ENCODE data around the gene LNPK. TPM values are rescaled to one million over a fixed set of nuclear protein-coding genes. Genes with fewer than 3 reads are reported as not detected.
A peak's percentile ranks its signal among the peaks of the same experiment; 100 is the strongest.

Gene LNPK, protein sequence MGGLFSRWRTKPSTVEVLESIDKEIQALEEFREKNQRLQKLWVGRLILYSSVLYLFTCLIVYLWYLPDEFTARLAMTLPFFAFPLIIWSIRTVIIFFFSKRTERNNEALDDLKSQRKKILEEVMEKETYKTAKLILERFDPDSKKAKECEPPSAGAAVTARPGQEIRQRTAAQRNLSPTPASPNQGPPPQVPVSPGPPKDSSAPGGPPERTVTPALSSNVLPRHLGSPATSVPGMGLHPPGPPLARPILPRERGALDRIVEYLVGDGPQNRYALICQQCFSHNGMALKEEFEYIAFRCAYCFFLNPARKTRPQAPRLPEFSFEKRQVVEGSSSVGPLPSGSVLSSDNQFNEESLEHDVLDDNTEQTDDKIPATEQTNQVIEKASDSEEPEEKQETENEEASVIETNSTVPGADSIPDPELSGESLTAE
- total RNA-seq (10 to 100 TPM; 27.6 to 48.2 TPM), polyA plus RNA-seq (1 to 10 TPM; 4.7 to 5.8 TPM)
- long read RNA-seq, donor 1, full-length matches to known transcripts = 7 of 7 reads
- long read RNA-seq, donor 1, partial matches to known transcripts = 0 of 7 reads
- long read RNA-seq, donor 1, other reads (novel, unspliced or antisense) = 0 of 7 reads
- long read RNA-seq, donor 2, full-length matches to known transcripts = 1 of 1 reads
- long read RNA-seq, donor 2, partial matches to known transcripts = 0 of 1 reads
- long read RNA-seq, donor 2, other reads (novel, unspliced or antisense) = 0 of 1 reads
- long read RNA-seq, donor 3, full-length matches to known transcripts = 3 of 3 reads
- long read RNA-seq, donor 3, partial matches to known transcripts = 0 of 3 reads
- long read RNA-seq, donor 3, other reads (novel, unspliced or antisense) = 0 of 3 reads
- long read RNA-seq, donor 4, full-length matches to known transcripts = 4 of 4 reads
- long read RNA-seq, donor 4, partial matches to known transcripts = 0 of 4 reads
- long read RNA-seq, donor 4, other reads (novel, unspliced or antisense) = 0 of 4 reads
- long read RNA-seq, donor 5, full-length matches to known transcripts = 7 of 7 reads
- long read RNA-seq, donor 5, partial matches to known transcripts = 0 of 7 reads
- long read RNA-seq, donor 5, other reads (novel, unspliced or antisense) = 0 of 7 reads

GRCh38 chr2:176001916-176002687, at the start of gene LNPK:
TSS of gene LNPK (minus strand) at chr2:176002267. CDS start at chr2:175995584, 6,683 bp downstream.
- H3K4me3 ChIP-seq = peak within 1 kb of the TSS; percentile 62
- no peak for TF ChIP-seq CTCF (IDR thresholded peaks at IDR 0.05; ENCODE audit: control extremely low read depth, extremely low read depth)
- H3K4me1 ChIP-seq (ENCODE audit: control insufficient read depth in 5 of 5, insufficient read depth in 5 of 5, low read length in 5 of 5) = peaks cover 1 to 37% (median 11%) of the 10 kb centered on the region in 5 donors
- WGBS, 2 donors = 1% methylated on average over 57 of the region's 57 CpGs
- peak within 1 kb of the TSS; percentile 93 to 94 for H3K27ac ChIP-seq (ENCODE audit: low read depth in 1 of 2, low read length in 1 of 2)
- H3K9ac ChIP-seq (ENCODE audit: insufficient read depth in 1 of 2, low read length in 2 of 2) = peak within 1 kb of the TSS; percentile 81 to 93
- DNase-seq = peak; percentile 95 to 97 (median 96)
- peak; percentile 95 for ATAC-seq (ENCODE audit: insufficient read depth, low FRiP score)
- no peaks in the 10 kb centered on the region for H3K27me3 ChIP-seq (ENCODE audit: control insufficient read depth in 3 of 3, insufficient read depth in 3 of 3, low read length in 2 of 3)
- no peaks in the 10 kb centered on the region for H3K36me3 ChIP-seq (ENCODE audit: control insufficient read depth in 4 of 4, insufficient read depth in 4 of 4, low read length in 4 of 4)
- H3K9me3 ChIP-seq (ENCODE audit: control insufficient read depth in 4 of 4, insufficient read depth in 3 of 4, low read length in 3 of 4) = peaks cover 0 to 2% (median 0%) of the 10 kb centered on the region in 4 donors

DNA sequence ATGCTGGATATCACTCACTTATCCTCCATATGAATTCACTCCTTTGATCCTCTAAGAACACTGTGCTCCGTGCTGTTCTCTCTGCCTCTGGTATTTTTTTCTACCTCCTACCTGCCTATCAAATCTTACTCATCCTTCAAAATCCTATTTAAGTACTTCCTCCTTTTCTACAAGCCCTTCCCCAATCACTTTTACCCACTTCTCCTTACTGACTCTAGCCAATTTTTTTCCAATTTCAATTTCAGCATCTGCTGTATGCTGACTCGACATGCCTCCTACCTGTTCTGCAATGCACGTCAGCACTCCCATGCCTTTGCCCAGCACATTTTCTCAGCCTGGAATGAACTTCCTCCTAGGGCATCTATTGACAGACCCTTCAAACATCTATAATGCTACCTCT, 37.3 kb upstream of the LNPK start:
- H3K27ac ChIP-seq (ENCODE audit: low read depth in 1 of 2, low read length in 1 of 2) = no peak overlapping the region
- WGBS, 2 donors = 40 to 46% methylated on average over 3 of the region's 3 CpGs
- no peaks in the 10 kb centered on the region for H3K36me3 ChIP-seq (ENCODE audit: control insufficient read depth in 4 of 4, insufficient read depth in 4 of 4, low read length in 4 of 4)
- no peaks in the 10 kb centered on the region for H3K4me1 ChIP-seq (ENCODE audit: control insufficient read depth in 5 of 5, insufficient read depth in 5 of 5, low read length in 5 of 5)
- no peak for TF ChIP-seq CTCF (IDR thresholded peaks at IDR 0.05; ENCODE audit: control extremely low read depth, extremely low read depth)
- DNase-seq (no peak), ATAC-seq (ENCODE audit: insufficient read depth, low FRiP score) (no peak)
- peaks cover 0 to 2% (median 0%) of the 10 kb centered on the region in 4 donors for H3K9me3 ChIP-seq (ENCODE audit: control insufficient read depth in 4 of 4, insufficient read depth in 3 of 4, low read length in 3 of 4)
- H3K9ac ChIP-seq (ENCODE audit: insufficient read depth in 1 of 2, low read length in 2 of 2) = no peak overlapping the region
- no peak overlapping the region for H3K4me3 ChIP-seq
- no peaks in the 10 kb centered on the region for H3K27me3 ChIP-seq (ENCODE audit: control insufficient read depth in 3 of 3, insufficient read depth in 3 of 3, low read length in 2 of 3)

GRCh38 chr2:176038694-176039093, 36.6 kb upstream of the LNPK start:
- ATAC-seq (ENCODE audit: insufficient read depth, low FRiP score) = no peak
- Histone ChIP-seq H3K36me3 (ENCODE audit: control insufficient read depth in 4 of 4, insufficient read depth in 4 of 4, low read length in 4 of 4) (no peaks in the 10 kb centered on the region), H3K27ac (ENCODE audit: low read depth in 1 of 2, low read length in 1 of 2) (no peak overlapping the region), H3K9ac (ENCODE audit: insufficient read depth in 1 of 2, low read length in 2 of 2) (no peak overlapping the region), H3K27me3 (ENCODE audit: control insufficient read depth in 3 of 3, insufficient read depth in 3 of 3, low read length in 2 of 3) (no peaks in the 10 kb centered on the region), H3K9me3 (ENCODE audit: control insufficient read depth in 4 of 4, insufficient read depth in 3 of 4, low read length in 3 of 4) (peaks cover 0 to 2% (median 0%) of the 10 kb centered on the region in 4 donors), H3K4me3 (no peak overlapping the region), H3K4me1 (ENCODE audit: control insufficient read depth in 5 of 5, insufficient read depth in 5 of 5, low read length in 5 of 5) (no peaks in the 10 kb centered on the region)
- no peak for TF ChIP-seq CTCF (IDR thresholded peaks at IDR 0.05; ENCODE audit: control extremely low read depth, extremely low read depth)
- WGBS, 2 donors = 76 to 78% methylated on average over 2 of the region's 2 CpGs
- no peak for DNase-seq

Data from lung (tissue), 16 donors.